Progenitor cell of endocrine pancreas (in vitro differentiated cells): ENCODE data around the gene CENPS. TPM values are rescaled to one million over a fixed set of nuclear protein-coding genes. Genes with fewer than 3 reads are reported as not detected.
"Not testable (repeated sequence)": the region's sequence is repeated elsewhere in the genome, so short reads cannot be mapped to it uniquely, and the experiment has no call there.

Experiments used
- DNase-seq: peaks from one replicate; pipeline ENCODE4 v3.0.0; 2021; ENCODE audit warnings: low spot score; ENCODE audit not compliant: unreplicated experiment
- H3K27ac Mint-ChIP-seq: 2 replicates; pipeline ENCODE4 v1.8.0; 2021; ENCODE audit warnings: mild to moderate bottlenecking, moderate library complexity, mixed read lengths
- H3K27me3 Mint-ChIP-seq: 2 replicates; pipeline ENCODE4 v1.8.0; 2021; ENCODE audit warnings: mixed read lengths
- H3K36me3 Mint-ChIP-seq: 2 replicates; pipeline ENCODE4 v1.8.0; 2022; ENCODE audit warnings: mixed read lengths; ENCODE audit not compliant: insufficient read depth
- H3K4me1 Mint-ChIP-seq: 2 replicates; pipeline ENCODE4 v1.8.0; 2021; ENCODE audit warnings: low read depth, mixed read lengths
- H3K4me3 Mint-ChIP-seq: 2 replicates; pipeline ENCODE4 v1.8.0; 2021; ENCODE audit warnings: low read depth, mild to moderate bottlenecking, moderate library complexity, mixed read lengths
- H3K9me3 Mint-ChIP-seq: 2 replicates; pipeline ENCODE4 v1.8.0; 2021; ENCODE audit warnings: low read depth, mixed read lengths
- total RNA-seq: library from RNA; stranded (reverse); gene quantifications from 2 replicates; pipeline ENCODE4 v1.2.1, GENCODE V29; 2021
- TF ChIP-seq, protein P1 (sequence below): fragments of 200-600 bp; sonication (generic); IDR thresholded peaks from one replicate; pipeline ENCODE4 v1.5.0; 2021; ENCODE audit warnings: antibody characterized with exemption, mild to moderate bottlenecking; ENCODE audit not compliant: unreplicated experiment

The CENPS gene
- total RNA-seq, 1 donor from 2014 or later, result 22.2 TPM

DNA sequence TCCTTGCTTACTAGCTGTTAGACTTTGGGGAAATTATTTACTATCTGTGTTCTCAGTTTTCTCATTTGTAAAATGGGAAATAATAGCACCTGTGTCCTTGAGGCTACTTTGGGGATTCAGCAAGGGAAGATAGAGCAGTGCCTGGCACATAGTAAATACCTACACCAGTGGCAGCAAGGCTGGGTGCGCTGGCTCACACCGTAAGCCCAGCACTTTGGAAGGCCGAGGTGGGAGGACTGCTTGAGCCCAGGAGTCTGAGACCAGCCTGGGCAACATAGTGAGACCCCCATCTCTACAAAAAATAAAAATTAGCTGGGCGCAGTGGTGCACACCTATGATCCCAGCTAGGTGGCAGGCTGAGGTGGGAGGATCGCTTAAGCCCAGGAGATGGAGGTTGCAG is 8.6 kb upstream of the CENPS start:
- Mint-ChIP-seq H3K9me3 (no peaks in the 10 kb centered on the region), H3K27me3 (no peaks in the 10 kb centered on the region), H3K4me3 (no peak overlapping the region), H3K27ac (no peak overlapping the region), H3K36me3 (peaks cover 32% of the 10 kb centered on the region), H3K4me1 (peaks cover 8% of the 10 kb centered on the region)
- TF ChIP-seq, protein P1, sequence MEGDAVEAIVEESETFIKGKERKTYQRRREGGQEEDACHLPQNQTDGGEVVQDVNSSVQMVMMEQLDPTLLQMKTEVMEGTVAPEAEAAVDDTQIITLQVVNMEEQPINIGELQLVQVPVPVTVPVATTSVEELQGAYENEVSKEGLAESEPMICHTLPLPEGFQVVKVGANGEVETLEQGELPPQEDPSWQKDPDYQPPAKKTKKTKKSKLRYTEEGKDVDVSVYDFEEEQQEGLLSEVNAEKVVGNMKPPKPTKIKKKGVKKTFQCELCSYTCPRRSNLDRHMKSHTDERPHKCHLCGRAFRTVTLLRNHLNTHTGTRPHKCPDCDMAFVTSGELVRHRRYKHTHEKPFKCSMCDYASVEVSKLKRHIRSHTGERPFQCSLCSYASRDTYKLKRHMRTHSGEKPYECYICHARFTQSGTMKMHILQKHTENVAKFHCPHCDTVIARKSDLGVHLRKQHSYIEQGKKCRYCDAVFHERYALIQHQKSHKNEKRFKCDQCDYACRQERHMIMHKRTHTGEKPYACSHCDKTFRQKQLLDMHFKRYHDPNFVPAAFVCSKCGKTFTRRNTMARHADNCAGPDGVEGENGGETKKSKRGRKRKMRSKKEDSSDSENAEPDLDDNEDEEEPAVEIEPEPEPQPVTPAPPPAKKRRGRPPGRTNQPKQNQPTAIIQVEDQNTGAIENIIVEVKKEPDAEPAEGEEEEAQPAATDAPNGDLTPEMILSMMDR, result no peak
- DNase-seq, result no peak

DNA sequence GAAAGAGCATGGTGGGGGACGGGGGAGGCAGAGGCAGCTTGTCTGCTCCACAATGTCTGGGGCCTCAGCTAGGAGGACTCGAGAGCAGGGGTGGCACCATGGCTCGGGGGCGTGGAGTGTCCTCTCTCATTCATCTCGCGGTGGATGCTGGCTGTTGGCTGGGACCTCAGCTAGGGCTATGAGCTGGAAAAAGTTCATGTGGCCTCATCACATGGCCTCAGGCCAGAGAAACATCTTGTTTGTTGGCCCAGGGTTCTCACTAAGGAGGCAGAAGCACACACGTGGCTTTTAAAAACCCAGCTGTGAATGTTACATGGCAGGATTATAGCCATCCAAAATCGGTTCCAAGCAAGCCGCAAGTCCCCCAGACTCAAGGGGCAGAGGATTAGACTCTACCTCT is 6.2 kb upstream of the CENPS start:
- Mint-ChIP-seq H3K27ac (peak overlapping the region; percentile 84), H3K27me3 (no peaks in the 10 kb centered on the region), H3K4me1 (peaks cover 14% of the 10 kb centered on the region), H3K4me3 (no peak overlapping the region), H3K9me3 (no peaks in the 10 kb centered on the region), H3K36me3 (peaks cover 17% of the 10 kb centered on the region)
- TF ChIP-seq, protein P1, result no peak
- DNase-seq, result no peak

DNA sequence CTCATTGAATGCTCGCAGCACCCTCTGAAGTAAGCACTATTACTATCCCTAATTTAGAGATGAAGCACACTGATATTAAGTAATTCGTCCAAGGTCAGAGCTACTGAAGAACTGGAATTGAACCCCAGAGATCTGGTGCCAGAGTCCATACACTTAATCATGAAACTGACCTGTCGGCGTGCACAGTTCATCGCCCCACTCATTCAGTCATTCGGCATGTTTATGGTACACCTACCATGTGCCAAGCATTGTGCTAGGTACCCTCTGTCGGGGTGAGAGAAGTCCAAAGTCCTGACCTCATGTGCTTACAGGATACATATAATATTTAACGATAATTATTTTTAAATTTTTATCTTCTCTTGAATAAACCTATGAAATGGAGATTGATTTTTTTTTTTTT is 5.6 kb upstream of the CENPS start:
- Mint-ChIP-seq H3K4me1 (peaks cover 14% of the 10 kb centered on the region), H3K36me3 (peaks cover 13% of the 10 kb centered on the region), H3K27ac (no peak overlapping the region), H3K27me3 (no peaks in the 10 kb centered on the region), H3K4me3 (no peak overlapping the region), H3K9me3 (no peaks in the 10 kb centered on the region)
- DNase-seq, result no peak
- TF ChIP-seq, protein P1, result no peak

DNA sequence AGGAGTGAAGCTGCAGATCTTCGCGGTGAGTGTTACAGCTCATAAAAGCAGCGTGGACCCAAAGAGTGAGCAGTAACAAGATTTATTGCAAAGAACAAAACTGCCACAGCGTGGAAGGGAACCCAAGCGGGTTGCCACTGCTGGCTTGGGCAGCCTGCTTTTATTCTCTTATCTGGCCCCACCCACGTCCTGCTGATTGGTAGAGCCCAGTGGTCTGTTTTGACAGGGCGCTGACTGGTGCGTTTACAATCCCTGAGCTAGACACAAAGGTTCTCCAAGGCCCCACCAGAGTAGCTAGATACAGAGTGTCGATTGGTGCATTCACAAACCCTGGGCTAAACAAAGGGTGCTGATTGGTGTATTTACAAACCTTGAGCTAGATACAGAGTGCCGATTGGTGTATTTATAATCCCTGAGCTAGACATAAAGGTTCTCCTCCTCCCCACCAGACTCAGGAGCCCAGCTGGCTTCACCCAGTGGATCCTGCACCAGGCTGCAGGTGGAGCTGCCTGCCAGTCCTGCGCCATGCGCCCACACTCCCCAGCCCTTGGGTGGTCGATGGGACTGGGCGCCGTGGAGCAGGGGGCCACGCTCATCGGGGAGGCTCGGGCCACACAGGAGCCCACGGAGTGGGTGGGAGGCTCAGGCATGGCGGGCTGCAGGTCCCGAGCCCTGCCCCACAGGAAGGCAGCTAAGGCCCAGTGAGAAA is 4.3 kb upstream of the CENPS start:
- not testable (repeated sequence) for H3K4me3 Mint-ChIP-seq, H3K27me3 Mint-ChIP-seq, H3K36me3 Mint-ChIP-seq, H3K9me3 Mint-ChIP-seq, DNase-seq, H3K27ac Mint-ChIP-seq
- H3K4me1 Mint-ChIP-seq, result peaks cover 21% of the 10 kb centered on the region

DNA sequence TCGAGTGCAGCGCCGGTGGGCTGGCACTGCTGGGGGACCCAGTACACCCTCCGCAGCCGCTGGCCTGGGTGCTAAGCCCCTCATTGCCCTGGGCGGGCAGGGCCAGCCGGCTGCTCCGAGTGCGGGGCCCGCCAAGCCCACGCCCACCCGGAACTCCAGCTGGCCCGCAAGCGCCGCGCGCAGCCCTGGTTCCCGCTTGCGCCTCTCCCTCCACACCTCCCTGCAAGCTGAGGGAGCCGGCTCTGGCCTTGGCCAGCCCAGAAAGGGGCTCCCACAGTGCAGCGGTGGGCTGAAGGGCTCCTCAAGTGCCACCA is 3.7 kb upstream of the CENPS start:
- H3K4me1 Mint-ChIP-seq, result peaks cover 25% of the 10 kb centered on the region
- not testable (repeated sequence) for H3K9me3 Mint-ChIP-seq, H3K36me3 Mint-ChIP-seq

DNA sequence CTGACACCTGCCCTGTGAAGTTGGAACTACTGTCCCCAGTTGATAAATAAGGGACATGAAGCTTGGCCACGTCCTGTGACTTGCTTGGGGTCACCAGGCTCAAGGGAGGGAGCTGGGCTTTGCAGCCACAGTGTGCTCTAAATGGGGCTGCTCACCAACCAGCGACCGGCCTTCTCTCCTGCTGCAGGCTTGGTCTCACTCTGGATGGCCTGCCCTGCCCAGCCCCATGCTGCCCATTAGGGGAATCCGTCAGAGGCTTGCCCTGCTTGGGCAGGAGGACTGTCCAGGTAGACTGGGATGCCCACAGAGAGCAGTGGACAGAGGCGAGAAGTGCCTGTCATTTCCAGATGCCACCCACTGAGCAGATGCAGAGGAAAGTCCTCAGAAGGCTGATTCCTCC is 1.2 kb upstream of the CENPS start:
- H3K9me3 Mint-ChIP-seq, result no peaks in the 10 kb centered on the region
- H3K4me1 Mint-ChIP-seq, result peaks cover 27% of the 10 kb centered on the region
- no peaks in the 10 kb centered on the region for H3K27me3 Mint-ChIP-seq
- no peak overlapping the region for H3K27ac Mint-ChIP-seq
- H3K36me3 Mint-ChIP-seq, result peaks cover 2% of the 10 kb centered on the region
- H3K4me3 Mint-ChIP-seq, result no peak overlapping the region
- DNase-seq, result no peak
- TF ChIP-seq, protein P1, result no peak

More for the DNA sequence above, 3.7 kb upstream of the CENPS start:
- DNase-seq, H3K27ac Mint-ChIP-seq, H3K27me3 Mint-ChIP-seq, H3K4me3 Mint-ChIP-seq: not testable (repeated sequence)
